ENCODE measurements around the gene GMCL1.

DNA sequence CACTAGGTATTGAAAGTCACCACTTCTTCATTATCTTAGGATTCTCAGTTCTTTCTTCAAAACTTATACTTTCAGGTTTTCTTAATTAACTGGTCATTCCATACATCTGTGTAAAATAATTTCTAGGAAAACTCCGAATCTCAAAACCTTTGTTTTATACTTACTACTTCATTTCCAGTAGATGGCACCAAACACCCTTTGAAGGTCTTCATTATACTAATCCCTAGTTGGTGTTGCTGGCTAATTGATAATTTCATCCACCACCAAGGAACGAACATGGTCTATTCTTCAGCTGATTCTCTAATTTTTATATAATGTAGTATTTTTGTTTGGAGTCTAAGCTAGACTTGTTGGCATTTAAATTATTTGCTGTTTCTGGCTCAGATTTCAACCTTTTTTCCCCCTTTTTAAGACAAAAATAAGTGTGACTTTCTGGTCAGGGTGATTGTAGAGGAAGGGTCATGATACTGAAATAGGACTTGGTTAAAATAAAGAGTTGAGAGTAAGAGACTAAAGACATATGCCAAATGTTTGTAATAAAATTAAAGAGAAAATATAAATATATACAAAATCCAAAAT lies 82.6 kb downstream of the GMCL1 start:
- TF ChIP-seq, protein P1, sequence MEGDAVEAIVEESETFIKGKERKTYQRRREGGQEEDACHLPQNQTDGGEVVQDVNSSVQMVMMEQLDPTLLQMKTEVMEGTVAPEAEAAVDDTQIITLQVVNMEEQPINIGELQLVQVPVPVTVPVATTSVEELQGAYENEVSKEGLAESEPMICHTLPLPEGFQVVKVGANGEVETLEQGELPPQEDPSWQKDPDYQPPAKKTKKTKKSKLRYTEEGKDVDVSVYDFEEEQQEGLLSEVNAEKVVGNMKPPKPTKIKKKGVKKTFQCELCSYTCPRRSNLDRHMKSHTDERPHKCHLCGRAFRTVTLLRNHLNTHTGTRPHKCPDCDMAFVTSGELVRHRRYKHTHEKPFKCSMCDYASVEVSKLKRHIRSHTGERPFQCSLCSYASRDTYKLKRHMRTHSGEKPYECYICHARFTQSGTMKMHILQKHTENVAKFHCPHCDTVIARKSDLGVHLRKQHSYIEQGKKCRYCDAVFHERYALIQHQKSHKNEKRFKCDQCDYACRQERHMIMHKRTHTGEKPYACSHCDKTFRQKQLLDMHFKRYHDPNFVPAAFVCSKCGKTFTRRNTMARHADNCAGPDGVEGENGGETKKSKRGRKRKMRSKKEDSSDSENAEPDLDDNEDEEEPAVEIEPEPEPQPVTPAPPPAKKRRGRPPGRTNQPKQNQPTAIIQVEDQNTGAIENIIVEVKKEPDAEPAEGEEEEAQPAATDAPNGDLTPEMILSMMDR (IDR thresholded peaks at IDR 0.05; ENCODE audit: borderline replicate concordance, extremely low read depth, low read length, poor library complexity, severe bottlenecking): peak; percentile 71
- TF ChIP-seq EZH2 (IDR thresholded peaks at IDR 0.05; ENCODE audit: borderline replicate concordance, low read depth, low read length, severe bottlenecking): no peak

Data from DND-41 (cell line).